Thymus (tissue), 11 donors: ENCODE measurements around the gene ABCA3. TPM values are rescaled to one million over a fixed set of nuclear protein-coding genes. Genes with fewer than 3 reads are reported as not detected.
"Not testable (repeated sequence)": the region's sequence is repeated elsewhere in the genome, so short reads cannot be mapped to it uniquely, and the experiment has no call there.

Experiments used
- DNase-seq, 9 donors: peaks; one replicate each; pipeline ENCODE4 v3.0.0-alpha.2; 2013; ENCODE audit warnings: low spot score in 9 of 9, low read depth in 6 of 9, missing footprints in 1 of 9
- H3K27ac ChIP-seq, 2 donors: one replicate each; pipeline ENCODE4 v1.5.1; 2013; ENCODE audit warnings: control low read depth in 1 of 2, low read depth in 1 of 2, low read length in 1 of 2, mild to moderate bottlenecking in 1 of 2, moderate library complexity in 1 of 2
- H3K27me3 ChIP-seq, 2 donors: one replicate each; pipeline ENCODE4 v1.5.1; 2013; ENCODE audit warnings: low read length in 1 of 2; ENCODE audit not compliant: control insufficient read depth in 2 of 2, insufficient read depth in 1 of 2
- H3K36me3 ChIP-seq, 2 donors: one replicate each; pipeline ENCODE4 v1.5.1; 2013; ENCODE audit warnings: low read length in 1 of 2, mild to moderate bottlenecking in 1 of 2, moderate library complexity in 1 of 2; ENCODE audit not compliant: control insufficient read depth in 2 of 2, insufficient read depth in 2 of 2
- H3K4me1 ChIP-seq, 2 donors: one replicate each; pipeline ENCODE4 v1.5.1; 2013; ENCODE audit warnings: low read length in 2 of 2; ENCODE audit not compliant: control insufficient read depth in 2 of 2, insufficient read depth in 2 of 2
- H3K4me3 ChIP-seq, 2 donors: one replicate each; pipeline ENCODE4 v1.5.1; 2013; ENCODE audit warnings: low read length in 2 of 2, control low read depth in 1 of 2, mild to moderate bottlenecking in 1 of 2
- H3K9me3 ChIP-seq, 2 donors: one replicate each; pipeline ENCODE4 v1.5.1; 2013; ENCODE audit warnings: low read length in 1 of 2, mild to moderate bottlenecking in 1 of 2; ENCODE audit not compliant: control insufficient read depth in 2 of 2, insufficient read depth in 1 of 2
- WGBS: extraction: QIAGEN DNeasy Blood & Tissue Kit; methylation state at CpG from one replicate; pipeline ENCODE4 v1.1.7; 2013; 5-methylcytosine and 5-hydroxymethylcytosine counted together
- polyA plus RNA-seq: library from polyadenylated mRNA; stranded (reverse); fragments of 200-250 nt; gene quantifications from one replicate; pipeline ENCODE4 v1.2.3, GENCODE V29; 2013
- total RNA-seq: library from RNA; stranded (reverse); fragments of 120-200 nt; gene quantifications from one replicate; pipeline ENCODE4 v1.2.4, GENCODE V29; 2013
- donor health status: healthy.

The ABCA3 gene
- total and polyA plus RNA-seq, 2 donors: 8.4 to 8.6 TPM

DNA sequence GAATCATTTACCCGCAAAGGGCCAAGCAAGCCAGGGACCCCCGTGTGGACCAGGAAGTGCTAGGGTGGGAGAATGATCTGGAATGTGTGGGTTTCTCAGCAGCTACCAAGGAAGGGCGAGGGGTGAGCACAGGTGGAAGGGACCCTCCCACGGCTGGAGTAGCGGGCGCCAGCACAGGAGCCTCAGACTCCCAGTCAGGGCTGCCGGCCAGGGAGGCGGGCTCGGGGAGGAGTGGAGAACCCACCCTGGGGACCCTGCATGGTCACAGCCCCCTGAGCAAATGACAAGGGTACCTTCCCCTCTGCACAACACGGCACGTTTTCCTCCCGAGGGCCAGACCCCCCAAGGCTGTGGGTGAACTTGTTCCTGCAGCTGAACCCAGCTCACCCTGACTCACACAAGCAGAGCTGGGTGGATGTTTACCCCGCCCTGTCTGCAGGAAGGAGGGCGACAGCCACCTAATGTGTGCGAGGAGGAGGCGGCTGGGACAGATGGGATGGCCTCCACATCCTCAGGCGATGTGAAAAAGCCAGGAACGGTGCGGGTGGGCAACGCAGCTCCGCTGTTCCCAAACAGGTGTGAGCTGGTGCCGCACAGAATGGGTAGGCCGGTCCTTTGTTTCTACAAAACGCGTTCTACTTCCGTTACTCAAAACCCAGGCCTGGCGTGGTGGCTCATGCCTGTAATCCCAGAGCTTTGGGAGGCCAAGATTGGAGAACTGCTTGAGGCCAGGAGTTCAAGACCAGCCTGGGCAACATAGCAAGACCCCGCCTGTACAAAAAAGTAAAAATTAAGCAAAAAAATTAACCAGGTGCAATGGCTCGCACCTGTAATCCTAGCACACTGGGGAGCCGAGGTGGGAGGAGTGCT, 95.4 kb downstream of the ABCA3 start:
- Histone ChIP-seq H3K9me3 (no peaks in the 10 kb centered on the region), H3K27ac (no peak overlapping the region), H3K36me3 (peaks cover 48 to 51% of the 10 kb centered on the region in 2 donors), H3K4me1 (peaks cover under 1 to 3% of the 10 kb centered on the region in 2 donors), H3K4me3 (no peak overlapping the region), H3K27me3 (no peaks in the 10 kb centered on the region)
- 97% methylated on average over 30 of the region's 30 CpGs for WGBS
- DNase-seq: no peak

- H3K4me3 ChIP-seq: no peak overlapping the region
- no peak for DNase-seq
- 97% methylated on average over 17 of the region's 17 CpGs for WGBS
- no peaks in the 10 kb centered on the region for H3K27me3 ChIP-seq
- H3K9me3 ChIP-seq: no peaks in the 10 kb centered on the region
- no peaks in the 10 kb centered on the region for H3K4me1 ChIP-seq
- no peak overlapping the region for H3K27ac ChIP-seq
- H3K36me3 ChIP-seq: peaks cover 51 to 52% of the 10 kb centered on the region in 2 donors
Measured at GRCh38 chr16:2244301-2244700, 96.2 kb downstream of the ABCA3 start.

DNA sequence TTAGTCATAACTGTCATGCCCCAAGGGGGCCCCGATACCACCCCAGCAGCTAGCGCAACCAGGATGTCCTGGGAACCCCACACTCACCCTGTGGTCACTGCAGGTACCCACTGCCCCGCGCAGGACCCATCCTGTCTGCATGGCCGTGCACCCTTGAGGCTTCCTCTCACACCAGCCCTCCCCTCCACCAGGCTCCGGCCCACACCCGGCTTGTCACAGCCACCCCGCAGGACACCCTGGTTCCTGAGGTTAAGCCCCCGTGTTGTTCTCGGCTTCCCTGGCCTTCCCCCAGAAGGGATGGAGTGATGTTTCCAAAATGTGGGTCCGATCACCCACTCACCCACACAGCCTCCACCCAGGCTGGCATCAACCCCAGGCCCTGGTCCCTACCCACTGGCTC, 96.7 kb downstream of the ABCA3 start:
- H3K4me1 ChIP-seq: no peaks in the 10 kb centered on the region
- no peak overlapping the region for H3K27ac ChIP-seq
- peaks cover 0 to 2% of the 10 kb centered on the region in 2 donors for H3K27me3 ChIP-seq
- WGBS: over 99% methylated on average over 11 of the region's 11 CpGs
- no peaks in the 10 kb centered on the region for H3K9me3 ChIP-seq
- DNase-seq: no peak
- H3K4me3 ChIP-seq: no peak overlapping the region
- peaks cover 50 to 52% of the 10 kb centered on the region in 2 donors for H3K36me3 ChIP-seq

DNA sequence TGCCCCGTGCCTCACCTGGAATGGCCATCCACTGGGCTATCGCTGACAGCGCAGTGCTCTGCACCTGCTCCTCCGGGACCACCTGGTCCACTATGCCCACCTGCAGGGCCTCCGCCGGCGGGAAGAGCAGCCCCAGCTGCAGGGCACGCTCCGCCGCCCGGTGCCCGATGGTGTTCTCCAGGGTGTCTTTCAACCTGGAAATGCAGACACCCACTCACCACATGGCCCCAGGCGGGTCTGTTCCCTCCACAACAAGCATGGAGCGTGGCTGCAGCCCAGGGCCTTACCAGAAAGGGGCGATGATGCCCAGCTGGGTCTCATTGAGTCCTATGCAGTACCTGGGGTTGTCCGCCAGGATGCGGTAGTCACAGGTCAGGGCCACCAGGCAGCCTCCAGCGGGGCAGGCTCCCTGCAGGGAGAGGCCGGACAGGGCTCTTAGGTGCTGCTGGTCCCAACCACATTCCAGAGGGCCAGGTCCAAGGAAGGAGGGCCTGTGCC, 97.4 kb downstream of the ABCA3 start:
- Histone ChIP-seq H3K9me3 (no peaks in the 10 kb centered on the region), H3K4me3 (no peak overlapping the region), H3K36me3 (peaks cover 47 to 49% of the 10 kb centered on the region in 2 donors), H3K27me3 (peaks cover under 1 to 9% of the 10 kb centered on the region in 2 donors), H3K27ac (no peak overlapping the region), H3K4me1 (no peaks in the 10 kb centered on the region)
- 98% methylated on average over 19 of the region's 19 CpGs for WGBS
- no peak for DNase-seq

DNA sequence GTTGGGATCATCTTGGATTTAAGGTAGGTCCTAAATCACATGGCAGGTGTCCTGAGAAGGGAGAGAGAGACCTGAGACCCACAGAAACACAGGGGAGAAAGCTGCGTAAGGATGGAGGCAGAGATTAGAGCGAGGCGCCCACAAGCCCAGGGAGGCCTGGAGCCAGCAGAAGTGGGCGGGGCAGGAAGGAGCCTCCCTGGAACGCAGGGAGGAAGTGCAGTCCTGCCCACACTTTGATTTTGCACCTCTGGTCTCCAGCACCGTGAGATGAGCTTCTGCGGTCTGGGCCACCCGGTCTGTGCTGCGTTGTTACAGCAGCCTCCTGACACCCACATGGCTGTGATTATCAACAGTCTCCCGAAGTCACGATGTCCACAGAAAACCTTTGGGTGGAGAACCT, 97.9 kb downstream of the ABCA3 start:
- H3K4me3 ChIP-seq: no peak overlapping the region
- H3K27ac ChIP-seq: no peak overlapping the region
- peaks cover 47 to 49% of the 10 kb centered on the region in 2 donors for H3K36me3 ChIP-seq
- DNase-seq: no peak
- peaks cover 6 to 14% of the 10 kb centered on the region in 2 donors for H3K27me3 ChIP-seq
- H3K9me3 ChIP-seq: no peaks in the 10 kb centered on the region
- no peaks in the 10 kb centered on the region for H3K4me1 ChIP-seq
- 97% methylated on average over 11 of the region's 11 CpGs for whole genome bisulfite sequencing

GRCh38 chr16:2240331-2240730, 100.2 kb downstream of the ABCA3 start:
- DNase-seq, H3K4me3 ChIP-seq, H3K27ac ChIP-seq, H3K4me1 ChIP-seq, H3K9me3 ChIP-seq: not testable (repeated sequence)
- peaks cover 38 to 43% of the 10 kb centered on the region in 2 donors for H3K36me3 ChIP-seq
- peaks cover 28 to 37% of the 10 kb centered on the region in 2 donors for H3K27me3 ChIP-seq
- 97% methylated on average over 9 of the region's 9 CpGs for WGBS

DNA sequence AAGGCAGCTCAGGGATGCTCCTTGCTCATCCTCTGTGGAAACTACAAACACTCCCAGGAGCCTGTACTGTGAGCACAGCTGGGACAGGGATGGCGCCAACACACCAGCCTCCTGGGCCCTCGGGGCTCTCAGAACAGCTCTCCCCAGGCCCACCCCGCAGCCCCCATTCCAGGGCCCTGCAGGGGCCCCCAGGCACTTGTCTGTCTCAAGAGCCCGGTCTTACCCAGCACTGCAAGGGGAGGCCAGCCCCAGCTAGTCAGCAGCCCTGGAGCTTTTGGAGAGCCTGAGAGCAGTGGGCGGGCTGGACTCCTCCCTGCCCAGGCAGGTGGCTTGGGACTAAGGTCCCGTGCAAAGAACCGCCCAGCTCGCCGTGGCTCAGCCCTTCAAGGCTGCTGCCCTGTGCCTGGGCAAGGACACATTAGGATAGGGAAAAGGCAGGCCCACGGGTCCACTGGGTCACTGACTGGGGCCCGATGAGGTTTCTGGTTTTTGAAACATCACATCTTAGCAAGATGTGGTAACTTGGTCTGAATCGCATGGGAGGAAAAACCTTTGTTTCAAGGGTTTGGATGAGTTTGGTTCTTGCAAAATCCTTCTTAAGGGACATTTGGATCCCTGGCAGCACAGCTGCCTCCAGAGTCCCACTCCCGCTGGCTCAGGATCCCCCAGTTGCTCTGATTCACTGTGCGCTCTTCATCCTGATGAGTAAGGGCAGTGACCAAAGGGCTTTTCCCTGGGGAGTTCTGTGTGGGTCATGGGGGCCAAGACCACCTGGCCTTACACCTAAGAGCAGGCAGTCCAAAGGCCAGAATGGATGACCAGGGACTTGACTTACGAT, 101.5 kb downstream of the ABCA3 start:
- no peak for DNase-seq
- WGBS: 94% methylated on average over 15 of the region's 15 CpGs
- H3K36me3 ChIP-seq: peaks cover 39 to 45% of the 10 kb centered on the region in 2 donors

DNA sequence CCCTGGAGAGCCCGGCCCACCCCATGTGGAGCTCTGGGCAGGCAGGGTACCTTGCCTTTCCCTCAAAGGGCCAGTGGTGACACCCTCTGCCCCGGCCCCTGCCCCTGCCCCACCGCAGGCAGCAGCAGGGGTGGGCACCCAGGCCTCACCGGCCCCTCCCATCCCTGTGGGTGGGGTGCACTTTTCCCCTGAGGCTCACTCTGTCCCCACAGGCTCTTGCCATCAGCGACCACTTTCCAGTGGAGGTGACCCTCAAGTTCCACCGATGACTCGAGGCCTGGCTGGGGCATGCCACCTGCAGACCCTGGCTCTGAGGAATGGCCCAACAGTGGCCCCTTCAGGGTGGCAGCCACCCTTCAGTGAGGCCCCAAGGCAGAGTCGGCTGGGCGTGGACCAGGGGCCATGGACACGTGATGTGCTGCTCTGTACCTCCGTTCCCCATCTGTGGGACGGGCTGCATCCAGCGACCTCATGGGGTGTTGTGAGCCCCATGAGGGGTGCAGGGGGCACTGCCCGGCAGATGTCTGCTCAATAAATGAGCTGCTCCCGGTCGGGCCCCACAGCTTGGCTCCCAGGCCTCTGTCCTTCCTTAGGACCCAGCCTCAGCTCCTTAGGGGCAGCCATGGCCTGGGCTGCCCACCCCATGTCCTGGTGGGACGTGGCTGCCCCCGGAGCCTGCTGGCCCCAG, 102.2 kb downstream of the ABCA3 start:
- 87% methylated on average over 18 of the region's 18 CpGs for WGBS
- peaks cover 30 to 41% of the 10 kb centered on the region in 2 donors for H3K27me3 ChIP-seq
- no peaks in the 10 kb centered on the region for H3K4me1 ChIP-seq
- no peak for DNase-seq
- no peak overlapping the region for H3K27ac ChIP-seq
- H3K4me3 ChIP-seq: no peak overlapping the region
- H3K36me3 ChIP-seq: peaks cover 39 to 45% of the 10 kb centered on the region in 2 donors
- H3K9me3 ChIP-seq: no peaks in the 10 kb centered on the region

More for the DNA sequence above, 101.5 kb downstream of the ABCA3 start:
- no peak overlapping the region for H3K4me3 ChIP-seq
- no peaks in the 10 kb centered on the region for H3K9me3 ChIP-seq
- H3K27me3 ChIP-seq: peaks cover 30 to 41% of the 10 kb centered on the region in 2 donors
- no peaks in the 10 kb centered on the region for H3K4me1 ChIP-seq
- no peak overlapping the region for H3K27ac ChIP-seq
